Cardiac muscle cell (in vitro differentiated cells and primary cell): ENCODE measurements around the gene TAF11. TPM values are rescaled to one million over a fixed set of nuclear protein-coding genes. Genes with fewer than 3 reads are reported as not detected.

Experiments used
- DNase-seq, 2 donors: peaks; one replicate each; pipeline versions ENCODE4 v3.0.0 to v3.0.0-alpha.2; 2010 to 2017; ENCODE audit warnings: low read depth in 1 of 2, low spot score in 1 of 2
- H3K27ac ChIP-seq: fragments of 200-600 bp; sonication (generic); 2 replicates; pipeline ENCODE4 v1.5.1; 2016
- H3K27me3 ChIP-seq: fragments of 200-600 bp; sonication (generic); 2 replicates; pipeline ENCODE4 v1.6.0; 2016; ENCODE audit warnings: control low read depth
- H3K36me3 ChIP-seq: fragments of 200-600 bp; sonication (generic); 2 replicates; pipeline ENCODE4 v1.5.1; 2016; ENCODE audit warnings: control low read depth
- H3K4me1 ChIP-seq: fragments of 200-600 bp; sonication (generic); 2 replicates; pipeline ENCODE4 v1.8.1; 2017; ENCODE audit warnings: low read depth, mild to moderate bottlenecking, mixed run types
- H3K4me3 ChIP-seq: fragments of 200-600 bp; sonication (generic); 2 replicates; pipeline ENCODE4 v1.5.1; 2016; ENCODE audit warnings: mild to moderate bottlenecking
- H3K9me3 ChIP-seq: fragments of 200-600 bp; sonication (generic); 2 replicates; pipeline ENCODE4 v1.5.1; 2017; ENCODE audit warnings: low read depth, mild to moderate bottlenecking, control low read depth
- CTCF ChIP-seq: IDR thresholded peaks from 2 replicates; pipeline ENCODE4 v1.5.1; 2012; ENCODE audit warnings: low read depth, mild to moderate bottlenecking, low read length
- polyA plus RNA-seq: library from polyadenylated mRNA; unstranded; fragments of >200 nt; fragmentation: Nextera tagmentation; extraction: Ambion mirVana; gene quantifications from 2 replicates; pipeline ENCODE4 v1.2.1, GENCODE V29; 2016
- total RNA-seq: library from RNA; depleted of rRNA; stranded (reverse); fragments of >200 nt; gene quantifications from 2 replicates; pipeline ENCODE4 v1.2.3, GENCODE V29; 2016

The TAF11 gene
- total and polyA plus RNA-seq, 2 experiments from 2014 or later: 25.8 to 39.9 TPM

DNA sequence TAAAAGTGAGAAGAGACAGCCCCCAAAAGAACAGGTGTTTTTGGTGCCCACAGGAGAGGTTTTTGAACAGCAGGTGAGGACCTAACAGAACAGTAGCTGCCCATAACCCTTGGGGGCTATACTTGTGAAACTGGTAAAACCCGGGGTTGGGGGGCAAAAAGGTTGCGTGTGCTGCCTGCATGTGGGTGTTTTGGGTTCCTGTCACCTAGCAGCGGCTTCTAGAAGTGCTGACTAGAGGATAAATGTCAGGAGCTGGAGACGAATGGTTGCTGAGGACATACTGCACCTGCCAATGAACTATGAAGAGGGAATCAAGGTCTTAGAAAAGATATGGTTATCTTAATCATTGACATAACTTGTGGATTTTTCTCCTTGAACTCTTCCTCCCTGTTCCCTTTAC lies 16.0 kb downstream of the TAF11 start:
- Histone ChIP-seq H3K4me3 (no peak overlapping the region), H3K4me1 (no peaks in the 10 kb centered on the region), H3K9me3 (no peaks in the 10 kb centered on the region), H3K27ac (no peak overlapping the region), H3K36me3 (peaks cover 47% of the 10 kb centered on the region), H3K27me3 (no peaks in the 10 kb centered on the region)
- TF ChIP-seq CTCF: no peak
- DNase-seq: no peak

DNA sequence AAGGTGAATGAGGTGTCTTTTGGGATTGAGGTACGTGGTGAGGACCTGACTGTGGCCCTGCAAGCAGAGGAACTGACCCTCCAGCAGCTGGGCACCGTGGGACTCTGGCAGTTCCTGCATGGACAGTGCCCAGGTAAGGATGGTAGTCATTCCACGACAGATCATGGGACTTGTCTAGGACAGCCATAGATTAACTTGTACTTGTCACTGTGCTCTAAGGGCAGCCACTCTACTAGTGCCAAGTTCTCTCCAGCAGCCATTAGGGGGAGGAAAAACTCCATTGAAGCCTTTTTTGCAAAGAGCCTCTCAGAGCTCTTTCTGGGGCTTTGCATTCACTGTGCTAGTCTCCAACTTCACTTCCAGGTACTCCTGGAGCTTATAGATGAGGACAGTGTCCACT lies 20.4 kb downstream of the TAF11 start:
- peak; percentile 11 to 26 for DNase-seq
- peak overlapping the region; percentile 87 for H3K27ac ChIP-seq
- peaks cover 29% of the 10 kb centered on the region for H3K36me3 ChIP-seq
- no peaks in the 10 kb centered on the region for H3K9me3 ChIP-seq
- TF ChIP-seq CTCF: no peak
- peaks cover 27% of the 10 kb centered on the region for H3K4me1 ChIP-seq
- H3K4me3 ChIP-seq: no peak overlapping the region
- H3K27me3 ChIP-seq: no peaks in the 10 kb centered on the region

GRCh38 chr6:34866509-34866908 lies 21.3 kb downstream of the TAF11 start:
- H3K27me3 ChIP-seq: no peaks in the 10 kb centered on the region
- peak overlapping the region; percentile 87 for H3K27ac ChIP-seq
- DNase-seq: no peak
- peaks cover 30% of the 10 kb centered on the region for H3K36me3 ChIP-seq
- H3K9me3 ChIP-seq: no peaks in the 10 kb centered on the region
- TF ChIP-seq CTCF: no peak
- peaks cover 27% of the 10 kb centered on the region for H3K4me1 ChIP-seq
- H3K4me3 ChIP-seq: no peak overlapping the region

DNA sequence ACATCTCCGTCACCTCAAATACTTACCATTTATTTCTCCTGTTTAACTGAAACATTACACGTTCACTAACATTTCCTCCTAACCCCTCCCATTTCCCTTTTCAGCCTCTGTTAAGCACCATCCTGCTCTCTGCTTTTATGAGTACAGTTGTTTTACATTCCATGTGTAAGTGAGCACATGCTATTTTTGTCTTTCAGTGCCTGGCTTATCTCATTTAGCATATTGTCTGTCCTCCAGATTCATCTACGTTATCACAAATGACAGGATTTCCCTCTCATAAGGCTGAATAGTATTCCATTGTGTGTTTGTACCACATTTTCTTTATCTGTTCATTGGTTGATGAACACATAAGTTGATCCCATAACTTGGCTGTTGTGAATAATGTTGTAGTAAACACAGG lies 22.7 kb downstream of the TAF11 start:
- Histone ChIP-seq H3K4me3 (no peak overlapping the region), H3K27ac (peak overlapping the region; percentile 87), H3K4me1 (peaks cover 27% of the 10 kb centered on the region), H3K27me3 (no peaks in the 10 kb centered on the region), H3K36me3 (peaks cover 29% of the 10 kb centered on the region), H3K9me3 (no peaks in the 10 kb centered on the region)
- TF ChIP-seq CTCF: no peak
- DNase-seq: peak; percentile 53 to 76

DNA sequence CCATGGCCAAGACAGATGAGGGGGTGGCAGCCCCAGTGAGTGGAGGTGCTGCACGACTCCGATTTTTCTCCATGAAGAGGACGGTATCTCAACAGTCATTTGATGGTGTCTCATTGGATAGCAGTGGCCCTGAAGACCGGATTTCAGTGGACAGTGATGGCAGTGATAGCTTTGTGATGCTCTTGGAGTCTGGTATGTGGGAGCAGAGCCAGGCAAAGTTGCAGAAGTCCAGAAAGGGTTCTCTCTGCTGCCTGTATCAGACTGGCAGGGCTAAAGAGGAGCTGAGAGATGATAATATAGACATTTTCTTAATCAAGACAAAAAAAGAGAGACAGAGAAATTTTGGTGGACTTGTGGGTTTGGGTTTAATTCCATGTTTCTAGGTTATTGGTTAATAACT lies 23.8 kb downstream of the TAF11 start:
- no peak for TF ChIP-seq CTCF
- Histone ChIP-seq H3K9me3 (no peaks in the 10 kb centered on the region), H3K4me3 (no peak overlapping the region), H3K4me1 (peaks cover 27% of the 10 kb centered on the region), H3K27me3 (no peaks in the 10 kb centered on the region), H3K27ac (peak overlapping the region; percentile 87), H3K36me3 (peaks cover 35% of the 10 kb centered on the region)
- no peak for DNase-seq

DNA sequence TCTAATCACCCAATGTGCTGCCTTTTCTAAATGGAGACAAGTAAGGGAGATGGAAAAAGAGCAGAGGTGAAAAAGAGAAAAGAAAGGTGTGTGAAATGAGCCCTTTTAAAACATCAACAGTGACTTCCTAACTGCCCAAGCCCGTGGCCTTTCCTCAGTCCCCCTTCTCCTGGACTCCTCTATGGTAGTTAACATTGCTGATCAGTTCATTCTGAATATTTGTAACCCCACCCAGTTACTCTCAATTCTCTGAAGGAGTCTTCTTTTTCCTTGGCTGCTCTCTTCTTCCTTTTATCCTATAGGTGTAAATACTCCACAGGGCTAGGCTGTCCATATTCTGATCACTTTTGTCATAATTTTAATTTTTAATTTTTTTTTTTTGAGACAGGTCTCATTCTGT lies 27.1 kb downstream of the TAF11 start:
- Histone ChIP-seq H3K4me3 (no peak overlapping the region), H3K9me3 (no peaks in the 10 kb centered on the region), H3K27me3 (no peaks in the 10 kb centered on the region), H3K36me3 (peaks cover 50% of the 10 kb centered on the region), H3K4me1 (peaks cover 26% of the 10 kb centered on the region), H3K27ac (no peak overlapping the region)
- DNase-seq: no peak
- TF ChIP-seq CTCF: no peak
